IgD-negative memory B cell (primary cell): ENCODE measurements around the gene ASPHD2. TPM values are rescaled to one million over a fixed set of nuclear protein-coding genes. Genes with fewer than 3 reads are reported as not detected.

Source experiments
- H3K27ac Mint-ChIP-seq, 3 donors: one replicate each; pipeline ENCODE4 v1.8.0; 2020 to 2022; ENCODE audit warnings: mild to moderate bottlenecking in 3 of 3, mixed read lengths in 3 of 3, moderate library complexity in 1 of 3
- H3K27me3 Mint-ChIP-seq: one replicate; pipeline ENCODE4 v1.8.0; 2021; ENCODE audit warnings: mixed read lengths
- H3K36me3 Mint-ChIP-seq: one replicate; pipeline ENCODE4 v1.8.0; 2020; ENCODE audit warnings: mild to moderate bottlenecking, mixed read lengths
- H3K4me1 Mint-ChIP-seq, 3 donors: one replicate each; pipeline ENCODE4 v1.8.0; 2020 to 2022; ENCODE audit warnings: mixed read lengths in 3 of 3, mild to moderate bottlenecking in 1 of 3
- H3K4me3 Mint-ChIP-seq, 4 donors: one replicate each; pipeline ENCODE4 v1.8.0; 2020 to 2022; ENCODE audit warnings: mild to moderate bottlenecking in 4 of 4, mixed read lengths in 4 of 4, moderate library complexity in 3 of 4
- H3K9me3 Mint-ChIP-seq, 3 donors: one replicate each; pipeline ENCODE4 v1.8.0; 2020 to 2021; ENCODE audit warnings: mixed read lengths in 3 of 3, mild to moderate bottlenecking in 1 of 3
- polyA plus RNA-seq: library from polyadenylated mRNA; unstranded; fragments of 300-500 nt; fragmentation: Illumina TruSeq; gene quantifications from one replicate; pipeline ENCODE4 v1.2.3, GENCODE V29; 2021

ASPHD2 gene
- polyA plus RNA-seq, 1 donor from 2014 or later, result 5.7 TPM

GRCh38 chr22:26447584-26448329 is 18.7 kb downstream of the ASPHD2 start:
- H3K4me1 Mint-ChIP-seq, result no peaks in the 10 kb centered on the region
- H3K36me3 Mint-ChIP-seq, result no peaks in the 10 kb centered on the region
- H3K4me3 Mint-ChIP-seq, result no peak overlapping the region
- no peaks in the 10 kb centered on the region for H3K9me3 Mint-ChIP-seq
- H3K27me3 Mint-ChIP-seq, result no peaks in the 10 kb centered on the region
- peak overlapping the region in 1 of 3 donors; percentile 50 for H3K27ac Mint-ChIP-seq

DNA sequence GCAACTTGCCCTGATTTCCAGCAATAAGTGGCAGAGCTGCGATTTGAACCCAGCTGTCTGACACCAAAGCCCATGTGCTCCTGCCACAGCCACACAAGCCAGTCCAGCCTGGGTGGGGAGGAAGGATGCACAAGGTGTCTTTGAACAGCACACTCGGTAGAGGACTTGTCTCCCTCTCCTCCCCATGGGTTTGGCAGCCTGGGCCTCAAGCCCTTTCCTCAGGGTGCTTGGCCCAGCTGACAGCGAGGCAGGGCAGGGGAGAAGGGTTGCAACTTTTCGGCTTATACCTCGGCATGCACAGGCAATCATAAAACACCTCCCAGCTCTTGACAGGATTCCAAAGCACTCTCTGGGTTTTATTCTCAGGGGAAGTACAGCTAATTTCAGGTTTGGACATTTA is 19.3 kb downstream of the ASPHD2 start:
- Mint-ChIP-seq H3K4me1 (no peaks in the 10 kb centered on the region), H3K27me3 (no peaks in the 10 kb centered on the region), H3K9me3 (no peaks in the 10 kb centered on the region), H3K4me3 (no peak overlapping the region), H3K36me3 (no peaks in the 10 kb centered on the region), H3K27ac (peak overlapping the region in 1 of 3 donors; percentile 50)

- no peaks in the 10 kb centered on the region for H3K9me3 Mint-ChIP-seq
- H3K27me3 Mint-ChIP-seq, result no peaks in the 10 kb centered on the region
- H3K36me3 Mint-ChIP-seq, result no peaks in the 10 kb centered on the region
- no peak overlapping the region for H3K4me3 Mint-ChIP-seq
- H3K27ac Mint-ChIP-seq, result no peak overlapping the region
- H3K4me1 Mint-ChIP-seq, result no peaks in the 10 kb centered on the region
These were observed 19.9 kb downstream of the ASPHD2 start for GRCh38 chr22:26448941-26449340.

DNA sequence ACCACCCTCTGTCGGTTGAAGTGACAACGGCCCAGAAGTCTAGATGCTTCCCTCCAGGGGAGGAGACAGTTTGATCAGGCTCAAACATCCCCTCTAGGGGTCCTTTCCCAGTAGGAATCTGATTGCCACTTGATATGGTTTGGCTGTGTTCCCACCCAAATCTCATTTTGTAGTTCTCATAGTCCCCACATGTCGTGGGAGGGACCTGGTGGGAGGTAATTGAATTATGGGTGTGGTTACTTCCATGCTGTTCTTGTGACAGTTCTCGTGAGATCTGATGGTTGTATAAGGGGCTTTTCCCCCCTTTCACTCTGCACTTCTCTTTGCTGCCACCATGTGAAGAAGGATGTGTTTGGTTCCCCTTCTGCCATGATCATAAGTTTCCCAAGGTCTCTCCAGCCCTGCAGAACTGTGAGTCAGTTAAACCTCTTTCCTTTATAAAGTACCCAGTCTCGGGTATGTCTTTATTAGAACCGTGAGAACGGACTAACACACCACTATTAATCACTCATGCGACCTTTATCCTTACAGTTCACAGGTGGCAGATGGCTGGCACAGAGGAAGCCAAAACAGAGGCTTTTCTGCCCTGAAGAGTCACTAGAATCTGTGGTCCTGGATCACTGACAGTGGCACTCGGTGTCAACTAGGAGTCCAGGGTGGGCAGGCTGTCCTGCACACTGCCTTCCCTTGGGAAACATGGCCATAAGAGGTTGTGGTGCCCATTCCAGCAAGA is 21.6 kb downstream of the ASPHD2 start:
- H3K4me3 Mint-ChIP-seq, result no peak overlapping the region
- no peaks in the 10 kb centered on the region for H3K9me3 Mint-ChIP-seq
- no peaks in the 10 kb centered on the region for H3K4me1 Mint-ChIP-seq
- H3K27ac Mint-ChIP-seq, result no peak overlapping the region
- no peaks in the 10 kb centered on the region for H3K27me3 Mint-ChIP-seq
- no peaks in the 10 kb centered on the region for H3K36me3 Mint-ChIP-seq

GRCh38 chr22:26452236-26453016 is 23.4 kb downstream of the ASPHD2 start:
- H3K9me3 Mint-ChIP-seq, result no peaks in the 10 kb centered on the region
- H3K4me1 Mint-ChIP-seq, result no peaks in the 10 kb centered on the region
- H3K4me3 Mint-ChIP-seq, result no peak overlapping the region
- H3K27me3 Mint-ChIP-seq, result no peaks in the 10 kb centered on the region
- H3K36me3 Mint-ChIP-seq, result no peaks in the 10 kb centered on the region
- no peak overlapping the region for H3K27ac Mint-ChIP-seq

DNA sequence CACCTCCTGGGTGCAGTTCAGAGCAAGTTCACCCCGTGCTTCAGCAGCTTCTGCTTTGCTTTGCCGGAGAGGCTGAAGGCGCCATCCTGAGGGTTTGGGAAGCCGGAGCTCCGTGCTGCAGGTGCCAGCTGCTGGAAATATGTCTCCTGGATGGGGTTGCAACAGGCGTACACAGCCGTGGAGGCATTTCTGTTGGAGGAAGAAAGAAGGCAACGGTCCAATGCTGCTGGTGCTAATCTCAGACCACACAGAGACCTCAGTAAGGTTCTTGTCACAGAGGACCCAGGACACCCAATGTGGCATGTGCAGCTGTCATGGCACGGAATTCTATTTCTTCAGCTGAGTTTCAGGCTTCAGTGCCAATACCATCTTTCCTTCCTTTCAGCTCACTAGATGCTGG is 24.2 kb downstream of the ASPHD2 start:
- Mint-ChIP-seq H3K4me1 (no peaks in the 10 kb centered on the region), H3K27me3 (no peaks in the 10 kb centered on the region), H3K4me3 (no peak overlapping the region), H3K27ac (no peak overlapping the region), H3K9me3 (no peaks in the 10 kb centered on the region), H3K36me3 (no peaks in the 10 kb centered on the region)

DNA sequence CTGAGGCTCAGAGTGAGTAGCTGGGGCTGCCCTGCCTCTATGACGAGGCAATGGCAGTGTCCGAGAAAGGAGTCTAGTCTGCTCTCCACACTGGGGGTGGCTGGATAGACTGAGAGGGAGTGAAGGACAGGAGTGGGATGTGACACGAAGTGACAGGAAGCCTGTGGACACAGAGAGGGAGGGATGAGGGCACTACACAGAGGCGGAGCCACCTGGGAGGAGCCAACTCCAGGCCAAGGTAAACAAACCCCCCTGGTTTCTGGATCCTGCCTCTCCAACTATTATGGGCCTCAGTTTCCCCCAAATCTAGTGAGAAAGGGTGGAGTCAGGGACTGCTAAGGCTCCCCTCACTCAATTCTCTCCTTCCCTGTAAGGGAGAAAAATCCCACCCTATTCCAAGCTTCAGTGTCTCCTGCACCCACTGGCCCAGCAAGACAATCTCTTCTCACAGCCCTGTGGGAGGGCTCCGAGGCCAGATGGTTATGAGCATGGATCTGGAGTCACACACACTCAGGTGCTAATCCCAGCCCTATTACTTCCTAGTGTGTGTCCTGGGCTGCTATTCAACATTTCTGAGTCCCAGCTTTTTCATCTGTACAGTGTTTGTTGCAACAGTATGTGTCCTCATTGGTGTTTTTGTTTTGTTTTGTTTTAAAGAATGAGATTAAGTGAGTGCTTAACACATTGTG is 24.9 kb downstream of the ASPHD2 start:
- no peak overlapping the region for H3K4me3 Mint-ChIP-seq
- no peaks in the 10 kb centered on the region for H3K4me1 Mint-ChIP-seq
- H3K27ac Mint-ChIP-seq, result no peak overlapping the region
- no peaks in the 10 kb centered on the region for H3K9me3 Mint-ChIP-seq
- no peaks in the 10 kb centered on the region for H3K36me3 Mint-ChIP-seq
- H3K27me3 Mint-ChIP-seq, result no peaks in the 10 kb centered on the region

DNA sequence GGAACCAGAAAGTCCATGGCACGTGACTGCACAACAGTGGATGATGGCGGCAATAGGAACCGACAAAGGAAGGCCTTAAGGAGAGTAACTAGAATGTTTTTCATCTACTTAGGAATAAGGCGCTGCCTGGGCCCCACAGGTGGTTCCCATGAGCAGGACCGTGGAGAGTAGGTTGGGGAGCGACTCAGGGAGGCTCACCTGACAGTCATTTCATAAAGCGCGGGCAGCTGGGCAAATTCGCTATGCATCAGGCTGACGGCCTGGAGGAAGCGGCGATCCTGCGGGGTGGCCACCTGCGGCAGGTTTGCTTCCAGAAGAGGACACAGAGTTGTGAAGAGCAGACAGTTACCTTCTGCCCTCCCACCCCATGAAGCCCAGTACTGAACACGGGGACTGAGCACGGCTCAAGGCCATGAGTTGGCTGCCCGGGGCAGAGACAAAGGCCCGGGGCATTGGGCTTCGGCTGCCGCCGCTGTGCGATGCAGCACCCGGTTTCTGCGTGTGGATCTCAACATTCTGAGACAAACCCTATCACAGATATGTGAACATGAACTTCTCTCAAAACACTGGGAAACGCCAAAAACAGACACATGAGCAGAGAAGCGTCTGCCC is 28.7 kb downstream of the ASPHD2 start:
- Mint-ChIP-seq H3K27ac (peak overlapping the region in 1 of 3 donors; percentile 67), H3K36me3 (peaks cover 2% of the 10 kb centered on the region), H3K4me1 (no peaks in the 10 kb centered on the region), H3K27me3 (no peaks in the 10 kb centered on the region), H3K4me3 (no peak overlapping the region), H3K9me3 (no peaks in the 10 kb centered on the region)

DNA sequence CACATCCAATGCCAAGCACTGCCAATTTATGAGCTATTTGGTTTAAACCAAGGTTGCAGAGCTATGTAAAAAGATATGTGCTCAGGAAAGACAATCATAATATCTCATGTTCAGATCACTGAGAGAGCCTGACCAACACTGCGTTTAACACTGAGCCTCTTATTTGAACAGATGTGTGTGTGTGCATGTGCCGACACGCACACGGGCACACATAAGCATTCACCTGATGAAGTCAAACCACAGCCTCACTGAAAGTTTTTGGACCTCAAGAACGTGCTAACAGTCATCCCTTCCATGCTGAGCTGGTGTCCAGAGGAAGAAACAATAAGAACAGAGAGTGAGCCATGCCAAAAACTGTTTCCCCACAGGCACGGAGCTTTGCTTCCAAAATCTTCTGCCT is 31.1 kb downstream of the ASPHD2 start:
- Mint-ChIP-seq H3K27me3 (no peaks in the 10 kb centered on the region), H3K4me1 (no peaks in the 10 kb centered on the region), H3K9me3 (no peaks in the 10 kb centered on the region), H3K36me3 (peaks cover 6% of the 10 kb centered on the region), H3K27ac (no peak overlapping the region), H3K4me3 (no peak overlapping the region)

- H3K9me3 Mint-ChIP-seq, result no peaks in the 10 kb centered on the region
- H3K36me3 Mint-ChIP-seq, result peaks cover 6% of the 10 kb centered on the region
- no peaks in the 10 kb centered on the region for H3K27me3 Mint-ChIP-seq
- H3K27ac Mint-ChIP-seq, result no peak overlapping the region
- no peak overlapping the region for H3K4me3 Mint-ChIP-seq
- H3K4me1 Mint-ChIP-seq, result no peaks in the 10 kb centered on the region
These were observed 32.2 kb downstream of the ASPHD2 start for GRCh38 chr22:26461188-26461810.

GRCh38 chr22:26462051-26462450 is 33.0 kb downstream of the ASPHD2 start:
- Mint-ChIP-seq H3K9me3 (no peaks in the 10 kb centered on the region), H3K36me3 (peaks cover 6% of the 10 kb centered on the region), H3K27me3 (no peaks in the 10 kb centered on the region), H3K4me1 (no peaks in the 10 kb centered on the region), H3K4me3 (no peak overlapping the region), H3K27ac (no peak overlapping the region)

GRCh38 chr22:26462641-26463040 is 33.6 kb downstream of the ASPHD2 start:
- Mint-ChIP-seq H3K4me1 (no peaks in the 10 kb centered on the region), H3K27me3 (no peaks in the 10 kb centered on the region), H3K27ac (no peak overlapping the region), H3K4me3 (no peak overlapping the region), H3K9me3 (no peaks in the 10 kb centered on the region), H3K36me3 (peaks cover 6% of the 10 kb centered on the region)

GRCh38 chr22:26463101-26463661 is 34.1 kb downstream of the ASPHD2 start:
- H3K27ac Mint-ChIP-seq, result no peak overlapping the region
- H3K9me3 Mint-ChIP-seq, result no peaks in the 10 kb centered on the region
- peaks cover 7% of the 10 kb centered on the region for H3K36me3 Mint-ChIP-seq
- H3K27me3 Mint-ChIP-seq, result no peaks in the 10 kb centered on the region
- H3K4me1 Mint-ChIP-seq, result no peaks in the 10 kb centered on the region
- H3K4me3 Mint-ChIP-seq, result no peak overlapping the region

- peaks cover 9% of the 10 kb centered on the region for H3K36me3 Mint-ChIP-seq
- H3K4me1 Mint-ChIP-seq, result no peaks in the 10 kb centered on the region
- H3K27ac Mint-ChIP-seq, result no peak overlapping the region
- no peaks in the 10 kb centered on the region for H3K27me3 Mint-ChIP-seq
- H3K9me3 Mint-ChIP-seq, result no peaks in the 10 kb centered on the region
- no peak overlapping the region for H3K4me3 Mint-ChIP-seq
These were observed 34.6 kb downstream of the ASPHD2 start for GRCh38 chr22:26463688-26464087.
